NCI-H1930 (cell line): ENCODE measurements around the gene ADGRL1.
"Not testable (repeated sequence)": the region's sequence is repeated elsewhere in the genome, so short reads cannot be mapped to it uniquely, and the experiment has no call there.

ENCODE experiments used
- DNase-seq, 2 experiments: peaks; one replicate each; lab custom pipeline; 2025; lab: John Stamatoyannopoulos, UW

The ADGRL1 gene

GRCh38 chr19:14189415-14189814 lies 16.6 kb downstream of the ADGRL1 start:
- DNase-seq, result no peak

- DNase-seq, result not testable (repeated sequence)
Measured at GRCh38 chr19:14188086-14188485, 17.9 kb downstream of the ADGRL1 start.

- DNase-seq, result no peak
Measured at GRCh38 chr19:14187561-14187960, 18.4 kb downstream of the ADGRL1 start.

GRCh38 chr19:14186684-14187083 lies 19.3 kb downstream of the ADGRL1 start:
- not testable (repeated sequence) for DNase-seq

- DNase-seq, result not testable (repeated sequence)
Measured at GRCh38 chr19:14185691-14186090, 20.3 kb downstream of the ADGRL1 start.

- no peak for DNase-seq
Measured at GRCh38 chr19:14185158-14185557, 20.8 kb downstream of the ADGRL1 start.

GRCh38 chr19:14183741-14184350 lies 22.1 kb downstream of the ADGRL1 start:
- no peak for DNase-seq

- no peak for DNase-seq
Measured at GRCh38 chr19:14182476-14182875, 23.5 kb downstream of the ADGRL1 start.

- no peak for DNase-seq
Measured at GRCh38 chr19:14181906-14182305, 24.1 kb downstream of the ADGRL1 start.

- not testable (repeated sequence) for DNase-seq
Measured at GRCh38 chr19:14181199-14181598, 24.8 kb downstream of the ADGRL1 start.

GRCh38 chr19:14177496-14178074 lies 28.4 kb downstream of the ADGRL1 start:
- DNase-seq, result no peak

- DNase-seq, result no peak
Measured at GRCh38 chr19:14175351-14175792, 30.6 kb downstream of the ADGRL1 start.

- no peak for DNase-seq
Measured at GRCh38 chr19:14174883-14175282, 31.1 kb downstream of the ADGRL1 start.

GRCh38 chr19:14168993-14169392 lies 37.0 kb downstream of the ADGRL1 start:
- no peak for DNase-seq

- no peak for DNase-seq
Measured at GRCh38 chr19:14168259-14168972, 37.6 kb downstream of the ADGRL1 start.

- DNase-seq, result no peak
Measured at GRCh38 chr19:14167576-14168138, 38.3 kb downstream of the ADGRL1 start.

GRCh38 chr19:14166999-14167575 lies 38.9 kb downstream of the ADGRL1 start:
- no peak for DNase-seq

GRCh38 chr19:14165990-14166830 lies 39.8 kb downstream of the ADGRL1 start:
- DNase-seq, result no peak

- no peak for DNase-seq
Measured at GRCh38 chr19:14164724-14165493, 41.1 kb downstream of the ADGRL1 start.

GRCh38 chr19:14164082-14164481 lies 41.9 kb downstream of the ADGRL1 start:
- no peak for DNase-seq

- DNase-seq, result no peak
Measured at GRCh38 chr19:14162871-14163297, 43.1 kb downstream of the ADGRL1 start.
